ENCODE data around the gene SLC2A5.

DNA sequence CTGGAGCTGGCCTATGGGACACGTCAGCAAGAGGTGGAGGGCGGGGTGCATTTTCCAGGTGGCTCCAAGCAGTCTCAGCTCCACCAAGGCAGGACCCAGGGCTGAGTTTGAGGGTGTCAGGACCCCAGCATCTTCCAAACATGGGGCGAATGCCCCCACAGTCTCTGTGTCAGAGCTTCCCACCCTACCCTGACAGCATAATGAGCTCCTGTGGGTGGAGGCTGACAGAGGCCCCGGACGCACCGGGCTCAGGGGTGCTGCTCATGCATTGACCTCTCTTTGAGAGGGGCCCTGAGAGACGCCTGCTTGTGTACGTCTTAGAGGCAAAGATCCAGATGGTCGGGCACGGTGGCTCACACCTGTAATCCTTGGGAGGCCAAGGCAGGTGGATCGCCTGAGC is 80.4 kb downstream of the SLC2A5 start:
- TF ChIP-seq POLR2A (IDR thresholded peaks at IDR 0.05), result no peak
- TF ChIP-seq, protein P1, sequence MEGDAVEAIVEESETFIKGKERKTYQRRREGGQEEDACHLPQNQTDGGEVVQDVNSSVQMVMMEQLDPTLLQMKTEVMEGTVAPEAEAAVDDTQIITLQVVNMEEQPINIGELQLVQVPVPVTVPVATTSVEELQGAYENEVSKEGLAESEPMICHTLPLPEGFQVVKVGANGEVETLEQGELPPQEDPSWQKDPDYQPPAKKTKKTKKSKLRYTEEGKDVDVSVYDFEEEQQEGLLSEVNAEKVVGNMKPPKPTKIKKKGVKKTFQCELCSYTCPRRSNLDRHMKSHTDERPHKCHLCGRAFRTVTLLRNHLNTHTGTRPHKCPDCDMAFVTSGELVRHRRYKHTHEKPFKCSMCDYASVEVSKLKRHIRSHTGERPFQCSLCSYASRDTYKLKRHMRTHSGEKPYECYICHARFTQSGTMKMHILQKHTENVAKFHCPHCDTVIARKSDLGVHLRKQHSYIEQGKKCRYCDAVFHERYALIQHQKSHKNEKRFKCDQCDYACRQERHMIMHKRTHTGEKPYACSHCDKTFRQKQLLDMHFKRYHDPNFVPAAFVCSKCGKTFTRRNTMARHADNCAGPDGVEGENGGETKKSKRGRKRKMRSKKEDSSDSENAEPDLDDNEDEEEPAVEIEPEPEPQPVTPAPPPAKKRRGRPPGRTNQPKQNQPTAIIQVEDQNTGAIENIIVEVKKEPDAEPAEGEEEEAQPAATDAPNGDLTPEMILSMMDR (IDR thresholded peaks at IDR 0.05), result no peak
- TF ChIP-seq POLR2AphosphoS5 (IDR thresholded peaks at IDR 0.05), result no peak
